Right cardiac atrium (tissue), 5 donors: ENCODE results near the gene DUSP8. TPM values are rescaled to one million over a fixed set of nuclear protein-coding genes. Genes with fewer than 3 reads are reported as not detected.
"Not testable (repeated sequence)": the region's sequence is repeated elsewhere in the genome, so short reads cannot be mapped to it uniquely, and the experiment has no call there.

Experiments used
- ATAC-seq, 2 donors: fragments of 200-7000 bp; cut with Tn5 transposase; one replicate each; pipeline versions ENCODE4 v1.8.0 to v1.9.1; 2020; ENCODE audit warnings: moderate library complexity in 2 of 2, mild to moderate bottlenecking in 1 of 2
- DNase-seq, 3 donors: peaks; one replicate each; pipeline ENCODE4 v3.0.0-alpha.2; 2020
- H3K27ac ChIP-seq: one replicate; pipeline ENCODE4 v1.5.1; 2013; ENCODE audit warnings: mild to moderate bottlenecking, low read length, control low read depth, moderate library complexity
- H3K27me3 ChIP-seq: one replicate; pipeline ENCODE4 v1.6.1; 2013; ENCODE audit not compliant: control insufficient read depth, insufficient read depth
- H3K4me1 ChIP-seq: one replicate; pipeline ENCODE4 v1.6.1; 2013; ENCODE audit warnings: low read length; ENCODE audit not compliant: control insufficient read depth, insufficient read depth
- H3K4me3 ChIP-seq: one replicate; pipeline ENCODE4 v1.5.1; 2013; ENCODE audit warnings: low read length, control low read depth
- H3K9me3 ChIP-seq: one replicate; pipeline ENCODE4 v1.6.1; 2013; ENCODE audit warnings: low read length; ENCODE audit not compliant: control insufficient read depth
- WGBS: extraction: QIAGEN DNeasy Blood & Tissue Kit; methylation state at CpG from one replicate; pipeline ENCODE4 v1.1.7; 2013; 5-methylcytosine and 5-hydroxymethylcytosine counted together
- intact Hi-C, 4 donors: fragments of 100-400 bp; cut with DNase I; formaldehyde crosslinking; loops; one replicate each; pipeline versions ENCODE4 v1.11.0 to v1.14.0; 2022 to 2023
- polyA plus RNA-seq: library from polyadenylated mRNA; stranded (reverse); fragments of 200-250 nt; gene quantifications from one replicate; pipeline ENCODE4 v1.2.3, GENCODE V29; 2013
- total RNA-seq, 4 donors: library from RNA; stranded (reverse); fragmentation: NEBNext Ultra II Directional; extraction: Animal tissue kit (Norgen Biotek cat#: 25700); gene quantifications; one replicate each; pipeline ENCODE4 v1.2.1, GENCODE V29; 2021
- donor health status: healthy with polysubstance abuse.
- donor health status: DM: no; HTN: yes; CAD: no.
- donor health status: DM: no; HTN: no; CAD: no.
- donor health status: DM: no; HTN: yes; CAD: no; lungs with severe emphysema.
- donor health status: DM: yes; HTN: yes; CAD: no.

DUSP8 gene
- total and polyA plus RNA-seq, 5 donors: 10.1 to 15.6 (median 13.3) TPM

DNA sequence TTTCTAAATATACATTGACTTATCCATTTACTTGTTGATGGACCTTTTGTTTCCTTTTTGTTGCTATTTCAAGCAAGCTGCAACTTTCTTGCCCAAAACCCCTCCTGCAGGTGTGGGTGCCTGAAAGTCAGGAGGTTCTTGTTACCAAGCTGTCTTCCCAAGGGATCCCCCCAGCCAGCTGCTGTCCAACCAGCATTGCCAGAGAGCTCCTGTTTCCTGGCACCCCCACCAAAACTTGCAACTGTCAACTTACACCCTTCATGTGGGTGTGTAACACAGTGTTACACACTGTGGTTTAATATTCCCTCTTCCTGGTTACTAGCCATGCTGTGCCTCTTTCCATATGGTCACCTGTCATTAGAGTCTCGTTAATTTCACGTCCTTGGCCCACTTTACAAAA lies 14.6 kb upstream of the DUSP8 start:
- ATAC-seq: no peak

GRCh38 chr11:1584661-1585370 lies 12.7 kb upstream of the DUSP8 start, which contains the start of gene KRTAP5-1:
Gene KRTAP5-1 (minus strand): TSS chr11:1585283. CDS start chr11:1585249, 34 bp downstream.
- 81% methylated on average over 9 of the region's 9 CpGs for WGBS
- ATAC-seq, intact Hi-C loops, H3K27ac ChIP-seq, H3K27me3 ChIP-seq, H3K4me3 ChIP-seq, H3K9me3 ChIP-seq, H3K4me1 ChIP-seq, DNase-seq: not testable (repeated sequence)

More for the DNA sequence above, 14.6 kb upstream of the DUSP8 start:
- no peaks in the 10 kb centered on the region for H3K27me3 ChIP-seq
- H3K9me3 ChIP-seq: no peaks in the 10 kb centered on the region
- no peak overlapping the region for H3K27ac ChIP-seq
- DNase-seq: no peak
- 91% methylated on average over 2 of the region's 2 CpGs for WGBS
- H3K4me1 ChIP-seq: peaks cover 3% of the 10 kb centered on the region
- intact Hi-C loops: no loop called here
- no peak overlapping the region for H3K4me3 ChIP-seq

- H3K27me3 ChIP-seq, H3K27ac ChIP-seq, H3K9me3 ChIP-seq, ATAC-seq, DNase-seq, H3K4me3 ChIP-seq, intact Hi-C loops, H3K4me1 ChIP-seq: not testable (repeated sequence)
- 80% methylated on average over 2 of the region's 2 CpGs for WGBS
Observed at GRCh38 chr11:1582909-1583308, 10.8 kb upstream of the DUSP8 start.

DNA sequence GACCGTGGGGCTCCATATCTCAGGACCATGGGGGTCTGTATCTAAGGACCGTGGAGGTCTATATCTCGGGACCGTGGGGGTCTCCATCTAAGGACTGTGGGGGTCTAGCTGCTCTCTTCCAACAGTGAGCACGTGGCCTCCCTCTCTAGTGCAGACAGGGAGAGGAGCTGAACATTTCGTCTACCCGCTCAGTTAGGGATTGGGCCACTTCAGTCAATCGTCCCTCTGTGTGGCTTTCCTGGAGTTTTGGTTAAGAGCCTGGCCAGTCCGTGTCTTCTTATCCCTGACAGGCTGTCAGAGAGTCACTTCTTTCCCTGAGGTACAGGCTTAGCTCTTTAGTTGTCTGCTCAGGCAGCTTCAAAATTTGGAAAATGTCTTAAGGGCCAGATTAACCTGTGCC lies 9.9 kb upstream of the DUSP8 start:
- ATAC-seq: no peak
- Histone ChIP-seq H3K4me3 (no peak overlapping the region), H3K4me1 (no peaks in the 10 kb centered on the region), H3K9me3 (peaks cover 4% of the 10 kb centered on the region), H3K27me3 (no peaks in the 10 kb centered on the region), H3K27ac (no peak overlapping the region)
- intact Hi-C loops: no loop called here
- no peak for DNase-seq
- WGBS: 91% methylated on average over 9 of the region's 9 CpGs

GRCh38 chr11:1576825-1577224 lies 4.8 kb upstream of the DUSP8 start:
- 80% methylated on average over 6 of the region's 6 CpGs for WGBS
- no peak for ATAC-seq

DNA sequence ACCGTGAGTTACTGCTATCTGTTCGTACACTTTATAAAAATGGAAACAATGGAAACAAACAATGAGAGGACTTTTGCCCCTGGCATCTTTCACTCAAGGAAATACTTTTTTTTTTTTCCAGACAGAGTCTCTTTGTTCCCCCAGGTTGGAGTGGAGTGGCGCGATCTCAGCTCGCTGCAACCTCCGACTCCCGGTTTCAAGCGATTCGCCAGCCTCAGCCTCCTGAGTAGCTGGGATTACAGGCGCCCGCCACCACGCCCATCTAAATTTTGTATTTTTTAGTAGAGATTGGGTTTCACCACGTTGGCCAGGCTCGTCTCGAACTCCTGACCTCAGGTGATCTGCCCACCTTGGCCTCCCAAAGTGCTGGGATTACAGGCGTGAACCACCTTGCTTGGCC lies 3.7 kb upstream of the DUSP8 start:
- not testable (repeated sequence) for H3K9me3 ChIP-seq, H3K27ac ChIP-seq, H3K27me3 ChIP-seq, H3K4me1 ChIP-seq, ATAC-seq, H3K4me3 ChIP-seq, DNase-seq
- 93% methylated on average over 16 of the region's 16 CpGs for WGBS
- intact Hi-C loops: loop anchor here in 1 of 4 donors (5.0 kb wide), 1 partner anchor 33 kb away; no protein-coding TSS in a partner anchor

More at GRCh38 chr11:1576825-1577224, 4.8 kb upstream of the DUSP8 start:
- intact Hi-C loops: loop anchor here in 1 of 4 donors (5.0 kb wide), 1 partner anchor 35 kb away; no protein-coding TSS in a partner anchor
- H3K4me3 ChIP-seq: no peak overlapping the region
- H3K27me3 ChIP-seq: no peaks in the 10 kb centered on the region
- H3K9me3 ChIP-seq: peaks cover 4% of the 10 kb centered on the region
- no peak overlapping the region for H3K27ac ChIP-seq
- DNase-seq: no peak
- no peaks in the 10 kb centered on the region for H3K4me1 ChIP-seq

DNA sequence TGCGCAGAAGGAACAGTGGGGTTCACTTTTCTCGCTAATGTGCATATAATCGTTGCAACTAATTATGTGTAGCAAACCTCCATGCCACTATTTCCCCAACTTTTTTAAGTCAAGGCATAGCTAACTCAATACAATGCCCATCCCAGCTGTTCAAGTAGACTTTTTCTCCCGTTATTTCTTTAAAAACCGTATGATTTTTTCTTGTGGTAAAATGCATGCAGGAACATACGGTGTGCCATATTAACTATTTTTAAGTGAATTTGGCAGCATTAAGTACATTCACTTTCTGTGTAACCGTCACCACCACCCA lies 2.8 kb upstream of the DUSP8 start:
- Histone ChIP-seq H3K4me1 (no peaks in the 10 kb centered on the region), H3K4me3 (no peak overlapping the region), H3K27me3 (no peaks in the 10 kb centered on the region), H3K9me3 (peaks cover 4% of the 10 kb centered on the region), H3K27ac (no peak overlapping the region)
- WGBS: 17% methylated on average over 7 of the region's 7 CpGs
- intact Hi-C loops: loop anchor here in 2 of 4 donors (5.0 kb wide), 2 partner anchors 33 to 373 kb away; no protein-coding TSS in a partner anchor
- DNase-seq (no peak), ATAC-seq (no peak)

GRCh38 chr11:1574238-1574932 lies 2.3 kb upstream of the DUSP8 start:
- Histone ChIP-seq H3K9me3 (peaks cover 4% of the 10 kb centered on the region), H3K4me3 (peak overlapping the region; percentile 31), H3K27me3 (no peaks in the 10 kb centered on the region), H3K4me1 (no peaks in the 10 kb centered on the region), H3K27ac (peak overlapping the region; percentile 30)
- peak; percentile 49 to 84 (median 83) for DNase-seq
- peak; percentile 53 to 57 for ATAC-seq
- 1% methylated on average over 64 of the region's 64 CpGs for WGBS
- intact Hi-C loops: loop anchor here in 2 of 4 donors (5.0 kb wide), 1 partner anchor 372 kb away; no protein-coding TSS in a partner anchor

GRCh38 chr11:1573903-1574237 lies 1.8 kb upstream of the DUSP8 start:
- no peaks in the 10 kb centered on the region for H3K4me1 ChIP-seq
- intact Hi-C loops: loop anchor here in 2 of 4 donors (5.0 kb wide), 1 partner anchor 372 kb away; no protein-coding TSS in a partner anchor

DNA sequence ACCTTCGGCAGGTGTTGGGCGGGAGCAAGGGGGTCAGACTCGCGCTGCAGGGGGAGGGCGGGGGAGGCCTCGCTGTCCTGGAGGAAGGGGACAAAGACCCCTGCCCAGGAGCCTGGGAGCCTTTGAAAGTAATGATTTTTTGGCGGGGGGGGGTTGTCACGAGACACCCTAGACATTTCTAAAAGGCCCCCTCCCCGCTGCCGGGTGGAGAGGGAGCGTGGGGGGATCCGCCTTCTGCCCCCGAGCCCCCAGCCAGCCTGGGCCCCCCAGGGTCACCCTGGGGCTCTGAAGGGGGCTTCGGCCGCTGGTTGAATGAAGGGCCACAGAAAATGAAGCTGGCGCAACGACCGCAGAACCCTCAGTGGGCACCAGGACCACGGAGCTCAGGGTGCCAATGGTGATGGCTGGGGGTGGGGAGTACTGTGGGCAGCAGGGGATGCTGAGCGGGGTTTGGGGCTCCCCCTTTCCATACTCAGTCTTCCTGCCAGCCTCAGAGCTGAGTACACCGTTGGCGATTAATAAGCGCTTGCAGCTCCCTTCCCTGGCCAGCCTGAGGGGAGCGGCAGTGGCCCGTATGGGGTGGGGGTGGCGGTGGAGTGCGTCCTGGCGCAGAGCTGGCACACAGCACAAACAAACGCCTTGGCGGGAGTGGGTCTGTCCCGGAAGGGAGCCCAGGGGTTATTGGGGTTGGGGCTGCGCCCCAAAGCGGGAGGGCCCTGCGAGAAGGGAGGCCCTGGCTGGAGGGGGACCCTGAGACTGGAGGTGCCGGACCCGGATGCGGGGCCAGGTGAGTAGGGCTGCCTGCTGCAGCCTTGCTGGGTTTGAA lies 1.2 kb upstream of the DUSP8 start:
- H3K9me3 ChIP-seq: peaks cover 2% of the 10 kb centered on the region
- ATAC-seq (peak; percentile 2), DNase-seq (peak in 2 of 3 donors; percentile 64 to 68)
- WGBS: 8% methylated on average over 36 of the region's 37 CpGs
- intact Hi-C loops: loop anchor here in 2 of 4 donors (5.0 kb wide), 1 partner anchor 371 kb away; no protein-coding TSS in a partner anchor
- H3K4me1 ChIP-seq: no peaks in the 10 kb centered on the region
- peak overlapping the region; percentile 93 for H3K4me3 ChIP-seq
- no peaks in the 10 kb centered on the region for H3K27me3 ChIP-seq
- H3K27ac ChIP-seq: no peak overlapping the region

More at GRCh38 chr11:1573903-1574237, 1.8 kb upstream of the DUSP8 start:
- ATAC-seq: peak; percentile 2 to 9
- H3K9me3 ChIP-seq: peaks cover 4% of the 10 kb centered on the region
- H3K27me3 ChIP-seq: no peaks in the 10 kb centered on the region
- no peak for DNase-seq
- WGBS: 19% methylated on average over 7 of the region's 7 CpGs
- H3K27ac ChIP-seq: peak overlapping the region; percentile 30
- no peak overlapping the region for H3K4me3 ChIP-seq
